GM10847 (cell line): ENCODE results near the gene CCDC60.

Source experiments
- POLR2A ChIP-seq: IDR thresholded peaks from 2 replicates; pipeline ENCODE4 v1.6.1; 2011; ENCODE audit not compliant: insufficient read length; ENCODE audit errors: extremely low read depth

Gene CCDC60

GRCh38 chr12:119369907-119370546, 35.5 kb downstream of the CCDC60 start:
- no peak for TF ChIP-seq POLR2A

GRCh38 chr12:119372540-119372939, 38.0 kb downstream of the CCDC60 start:
- TF ChIP-seq POLR2A, result no peak

DNA sequence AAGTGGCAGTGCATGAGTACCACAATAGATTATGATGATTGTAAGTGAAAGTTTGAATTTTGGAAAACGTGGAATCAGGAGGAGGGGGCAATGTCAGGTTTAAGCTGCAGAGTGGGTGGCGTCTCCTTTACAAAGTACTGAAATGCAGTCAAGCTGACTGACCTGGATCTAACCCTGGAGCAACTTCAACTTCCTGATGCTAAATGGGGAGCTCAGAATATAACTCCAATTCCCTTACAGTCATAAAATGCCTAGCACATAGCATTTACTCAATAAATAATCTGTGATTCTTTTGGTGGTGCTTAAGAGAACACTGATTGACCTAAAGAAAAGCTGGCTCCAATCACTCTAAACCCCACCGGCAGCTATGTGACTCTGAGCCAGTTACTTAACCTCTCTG, 38.5 kb downstream of the CCDC60 start:
- no peak for TF ChIP-seq POLR2A

DNA sequence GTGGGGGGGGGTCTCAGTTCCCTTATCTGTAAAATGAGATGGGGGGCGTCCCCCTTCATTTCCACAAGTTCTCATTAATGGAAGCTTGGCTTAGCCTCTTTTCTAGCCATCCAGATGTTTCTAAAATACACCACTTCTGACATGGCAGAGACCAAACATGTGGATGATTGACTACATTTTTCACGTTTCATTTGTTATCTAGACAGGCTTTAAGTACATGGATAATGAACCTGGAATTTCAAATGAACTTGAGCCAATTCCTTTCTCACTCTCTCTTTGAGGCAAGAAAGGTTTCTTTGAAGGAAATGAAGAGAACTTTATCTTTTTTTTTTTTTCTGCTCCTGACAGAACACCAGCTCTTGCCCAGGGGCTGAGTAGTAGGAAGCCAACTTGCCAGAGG, 39.1 kb downstream of the CCDC60 start:
- TF ChIP-seq POLR2A, result no peak

GRCh38 chr12:119374635-119375034, 40.1 kb downstream of the CCDC60 start:
- no peak for TF ChIP-seq POLR2A

DNA sequence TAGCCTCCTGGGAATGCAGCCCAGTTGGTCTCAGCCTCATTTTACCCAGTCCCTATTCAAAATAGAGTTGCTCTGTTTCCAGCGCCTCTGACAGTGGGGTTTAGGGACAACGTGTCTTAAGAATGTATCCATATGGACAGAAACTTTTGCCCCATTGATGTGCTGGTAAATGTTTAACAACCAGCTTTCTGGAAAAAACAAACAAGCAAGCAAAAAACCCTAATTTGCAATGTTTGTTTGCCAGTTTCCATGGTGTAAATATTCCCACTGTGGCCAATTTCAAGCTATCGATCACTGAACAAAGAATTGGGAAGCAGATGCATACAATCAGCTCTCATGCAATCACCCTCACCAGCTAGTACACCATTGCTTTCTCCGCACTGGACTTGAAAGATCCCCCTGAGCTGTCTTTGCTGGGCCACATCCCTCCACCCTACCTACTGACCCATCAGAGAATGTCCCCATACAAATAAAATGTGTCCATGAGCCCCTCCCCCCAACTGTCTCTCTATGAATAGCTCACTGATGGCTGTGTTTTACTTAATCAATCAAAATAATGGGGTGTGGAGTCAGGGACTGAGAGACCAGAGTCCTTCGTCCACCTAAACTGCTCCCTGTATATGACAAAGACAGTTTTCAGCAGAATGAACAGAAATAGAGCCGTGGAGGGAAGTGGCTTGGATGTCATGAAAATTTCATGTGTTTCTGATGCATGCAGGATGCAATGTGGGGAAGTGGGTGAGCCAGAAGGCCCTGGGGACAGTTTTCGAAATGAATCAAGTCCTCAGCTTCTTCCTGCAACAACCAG, 40.8 kb downstream of the CCDC60 start:
- no peak for TF ChIP-seq POLR2A

GRCh38 chr12:119375883-119376190, 41.3 kb downstream of the CCDC60 start:
- TF ChIP-seq POLR2A, result no peak

DNA sequence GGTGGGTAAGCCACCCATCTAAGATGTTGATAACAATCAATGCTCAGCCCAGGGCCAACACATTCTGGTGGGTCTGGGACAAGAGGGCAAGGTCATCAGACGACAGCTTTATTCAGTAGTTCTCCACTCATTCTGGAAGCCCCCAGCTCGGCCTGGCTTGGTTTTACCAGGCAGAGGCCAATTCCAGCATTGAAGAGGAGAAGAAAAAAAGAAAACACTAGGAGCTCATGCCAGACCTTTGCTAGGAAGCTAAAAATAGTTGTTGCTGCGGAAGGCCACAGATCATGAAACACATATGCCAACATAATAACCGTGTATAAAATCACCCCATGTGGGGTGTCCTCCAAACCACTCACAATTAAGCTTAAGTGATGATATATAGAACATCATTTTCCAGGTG, 44.4 kb downstream of the CCDC60 start:
- no peak for TF ChIP-seq POLR2A

DNA sequence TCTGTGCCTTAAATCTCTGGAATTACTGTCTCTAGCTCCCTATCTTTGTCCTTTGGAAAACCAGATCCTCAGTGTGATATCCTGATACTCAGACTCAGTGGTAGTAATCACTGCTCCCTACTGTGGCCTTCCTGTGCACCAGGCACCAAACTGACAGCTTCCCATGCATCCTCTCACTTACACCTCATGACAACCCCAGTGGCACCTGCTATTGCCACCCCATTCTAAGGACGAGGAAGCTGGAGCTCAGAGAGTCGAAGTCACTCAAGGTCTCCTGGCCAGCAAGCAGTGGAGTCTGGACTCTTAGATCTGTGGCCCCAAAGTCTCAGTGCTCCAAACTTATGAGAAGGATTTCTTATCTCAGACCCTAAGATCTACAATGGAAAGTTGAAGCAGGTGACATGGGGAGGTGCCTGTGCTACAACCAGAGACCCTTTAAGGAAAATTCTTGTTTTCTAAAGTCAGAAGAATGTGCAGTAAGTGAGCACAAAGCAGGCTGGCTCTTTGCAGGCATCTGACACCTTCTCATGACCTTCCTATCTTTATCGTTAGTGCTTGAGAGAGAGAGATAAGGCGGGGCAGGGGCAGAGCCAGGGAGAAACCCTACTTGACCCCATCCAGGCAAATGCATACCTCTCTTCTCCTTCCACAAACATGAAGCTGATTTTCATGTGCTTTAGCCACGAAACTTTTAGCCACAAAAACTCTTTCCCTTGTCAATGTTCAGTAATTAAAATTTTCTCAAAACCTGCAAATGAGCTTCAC, 47.1 kb downstream of the CCDC60 start:
- TF ChIP-seq POLR2A, result no peak

DNA sequence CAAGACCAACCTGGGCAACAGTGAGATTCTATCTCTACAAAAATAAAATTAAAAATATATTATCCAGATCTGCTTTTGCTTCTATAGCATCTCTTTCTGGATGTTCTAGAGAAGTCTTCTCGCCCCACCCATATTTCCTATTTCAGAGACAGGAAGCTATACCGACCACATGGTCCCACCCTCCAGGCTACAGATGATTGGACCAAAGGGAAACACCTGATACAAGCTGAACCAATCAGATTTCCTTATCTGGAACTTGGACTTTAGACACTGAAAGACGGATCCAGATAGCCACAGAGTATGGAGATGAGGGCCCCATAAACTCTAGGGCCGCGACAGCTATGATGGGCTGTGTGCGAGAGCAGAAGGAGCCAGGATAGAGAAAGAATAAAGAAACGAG, 48.7 kb downstream of the CCDC60 start:
- TF ChIP-seq POLR2A, result no peak

DNA sequence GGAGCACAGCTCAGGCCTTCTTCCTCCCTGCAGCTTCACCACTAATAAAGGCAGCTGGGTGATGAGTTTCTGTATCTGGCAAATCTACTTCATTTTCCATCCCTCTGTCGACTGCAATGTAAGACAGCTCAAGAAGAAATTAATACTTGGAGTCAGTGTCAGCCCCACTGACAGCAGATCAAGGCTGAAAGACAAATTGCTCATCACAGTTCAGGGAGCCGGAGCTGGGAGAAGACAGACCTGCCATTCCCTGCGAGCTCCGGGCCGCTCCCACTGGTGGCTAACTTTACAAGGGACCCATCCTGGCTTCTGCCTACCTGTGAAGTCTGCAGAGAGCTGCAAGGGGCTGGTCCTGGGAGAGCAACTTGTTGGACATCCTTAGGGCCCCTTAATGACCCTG, 49.8 kb downstream of the CCDC60 start:
- no peak for TF ChIP-seq POLR2A

GRCh38 chr12:119385659-119386058, 51.1 kb downstream of the CCDC60 start:
- no peak for TF ChIP-seq POLR2A

DNA sequence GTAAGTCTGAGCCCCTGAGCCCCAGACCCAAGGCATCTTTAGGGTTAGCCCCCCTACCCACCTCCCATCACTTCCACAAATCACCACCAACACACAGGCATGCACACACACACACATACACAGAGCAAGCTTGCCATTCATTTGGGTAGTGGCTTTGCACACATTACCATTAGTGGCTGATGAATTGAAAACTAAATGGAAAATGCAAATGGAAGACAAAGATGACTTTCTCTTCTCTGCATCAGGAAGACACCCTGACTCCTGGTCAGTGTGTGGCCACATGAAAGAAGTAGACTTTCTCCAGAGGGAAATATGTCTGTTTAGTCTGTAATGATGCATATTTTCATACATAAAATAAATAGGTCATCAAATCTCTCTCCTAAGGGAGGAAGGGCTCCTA, 55.2 kb downstream of the CCDC60 start:
- no peak for TF ChIP-seq POLR2A

GRCh38 chr12:119391673-119392072, 57.1 kb downstream of the CCDC60 start:
- no peak for TF ChIP-seq POLR2A

GRCh38 chr12:119393677-119394076, 59.1 kb downstream of the CCDC60 start:
- TF ChIP-seq POLR2A, result no peak

GRCh38 chr12:119397540-119397939, 63.0 kb downstream of the CCDC60 start:
- no peak for TF ChIP-seq POLR2A
